Adrenal gland (tissue), 5 donors: ENCODE data around the gene DOCK10.

Experiments used
- CTCF ChIP-seq, 6 experiments: fragments of 450-650 bp in 4 of 6; fragments of 200-600 bp in 2 of 6; sonication (generic) in 1 of 6; IDR thresholded peaks; 1 replicate in 5 of 6; 2 replicates in 1 of 6; pipeline versions ENCODE4 v1.5.1 to v1.8.0; 2016 to 2021; ENCODE audit warnings: antibody characterized with exemption in 6 of 6, mild to moderate bottlenecking in 2 of 6, moderate library complexity in 1 of 6
- POLR2A ChIP-seq, 2 donors: fragments of 450-650 bp; IDR thresholded peaks; one replicate each; pipeline ENCODE4 v1.6.1; 2017; ENCODE audit warnings: antibody characterized with exemption in 2 of 2, mild to moderate bottlenecking in 2 of 2, moderate library complexity in 1 of 2
- donor health status: DM: no; HTN: no; CAD: no.

DNA sequence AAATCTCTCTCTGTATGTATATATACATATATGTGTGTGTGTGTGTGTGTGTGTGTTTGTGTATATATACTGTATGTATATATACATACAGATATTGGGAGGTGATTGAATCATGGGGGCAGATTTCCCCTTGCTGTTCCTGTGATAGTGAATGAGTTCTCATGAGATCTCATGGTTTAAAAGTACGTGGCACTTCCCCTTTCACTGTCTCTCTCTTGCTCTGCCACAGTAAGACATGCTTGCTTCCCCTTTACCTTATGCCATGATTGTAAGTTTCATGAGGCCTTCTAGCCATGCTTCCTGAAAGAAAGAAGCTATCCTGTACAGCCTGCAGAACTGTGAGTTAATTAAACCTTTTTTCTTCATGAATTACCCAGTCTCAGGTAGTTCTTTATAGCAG is 307.3 kb downstream of the DOCK10 start:
- TF ChIP-seq CTCF (IDR thresholded peaks at IDR 0.05) (no peak), POLR2A (IDR thresholded peaks at IDR 0.05) (no peak)
